GM23338 (cell line): ENCODE results near the gene HDAC8. TPM values are rescaled to one million over a fixed set of nuclear protein-coding genes. Genes with fewer than 3 reads are reported as not detected.

Experiments used
- ATAC-seq: fragments of 200-7000 bp; cut with Tn5 transposase; 3 replicates; pipeline ENCODE4 v1.9.1; 2020
- DNase-seq: peaks from one replicate; pipeline ENCODE4 v3.0.0-alpha.2; 2015; ENCODE audit warnings: low spot score
- H2AFZ ChIP-seq: fragments of 200-600 bp; sonication (generic); 2 replicates; pipeline ENCODE4 v1.8.0; 2016; ENCODE audit warnings: antibody characterized with exemption, mild to moderate bottlenecking, moderate library complexity
- H3F3A ChIP-seq: fragments of 200-600 bp; sonication (generic); replicated peaks from 2 replicates; pipeline ENCODE4 v1.8.0; 2017; ENCODE audit warnings: antibody characterized with exemption, mixed run types, low read depth
- H3K27ac ChIP-seq: fragments of 200-600 bp; sonication (generic); 2 replicates; pipeline ENCODE4 v1.6.1; 2016; ENCODE audit warnings: low read depth
- H3K27me3 ChIP-seq: fragments of 200-600 bp; sonication (generic); 2 replicates; pipeline ENCODE4 v1.8.0; 2016; ENCODE audit warnings: mild to moderate bottlenecking, mixed run types, moderate library complexity; ENCODE audit not compliant: insufficient read depth
- H3K36me3 ChIP-seq: fragments of 200-600 bp; sonication (generic); 2 replicates; pipeline ENCODE4 v1.8.0; 2016; ENCODE audit warnings: mild to moderate bottlenecking; ENCODE audit not compliant: insufficient read depth
- H3K4me1 ChIP-seq: fragments of 200-600 bp; sonication (generic); 2 replicates; pipeline ENCODE4 v1.8.0; 2016; ENCODE audit warnings: mild to moderate bottlenecking, moderate library complexity; ENCODE audit not compliant: insufficient read depth
- H3K4me2 ChIP-seq: fragments of 200-600 bp; sonication (generic); 2 replicates; pipeline ENCODE4 v1.7.1; 2017; ENCODE audit warnings: mixed run types
- H3K4me3 ChIP-seq: fragments of 200-600 bp; sonication (generic); 2 replicates; pipeline ENCODE4 v1.6.1; 2016; ENCODE audit warnings: mixed run types
- H3K79me2 ChIP-seq: fragments of 200-600 bp; sonication (generic); replicated peaks from 2 replicates; pipeline ENCODE4 v1.8.0; 2017; ENCODE audit warnings: mild to moderate bottlenecking; ENCODE audit not compliant: insufficient read depth
- H3K9me2 ChIP-seq: fragments of 200-600 bp; sonication (generic); 2 replicates; pipeline ENCODE4 v1.8.0; 2017; ENCODE audit not compliant: insufficient read depth
- H4K20me1 ChIP-seq: fragments of 200-600 bp; sonication (generic); replicated peaks from 2 replicates; pipeline ENCODE4 v1.8.0; 2017; ENCODE audit warnings: mild to moderate bottlenecking; ENCODE audit not compliant: insufficient read depth
- H3K27ac Mint-ChIP-seq: 2 replicates; pipeline ENCODE4 v1.8.0; 2020; ENCODE audit warnings: inconsistent platforms, mild to moderate bottlenecking, moderate library complexity, mixed read lengths
- H3K27me3 Mint-ChIP-seq: 3 replicates; pipeline ENCODE4 v1.8.0; 2022; ENCODE audit warnings: low read depth, mild to moderate bottlenecking, moderate library complexity, mixed read lengths, inconsistent platforms; ENCODE audit not compliant: insufficient read depth, poor library complexity
- H3K36me3 Mint-ChIP-seq: 3 replicates; pipeline ENCODE4 v1.8.0; 2021; ENCODE audit warnings: low read depth, mild to moderate bottlenecking, inconsistent platforms, moderate library complexity, mixed read lengths
- H3K4me1 Mint-ChIP-seq: 3 replicates; pipeline ENCODE4 v1.8.0; 2020; ENCODE audit warnings: mild to moderate bottlenecking, inconsistent platforms, mixed read lengths
- H3K4me3 Mint-ChIP-seq: 3 replicates; pipeline ENCODE4 v1.8.0; 2021; ENCODE audit warnings: moderate library complexity, mild to moderate bottlenecking, inconsistent platforms, mixed read lengths
- H3K9me3 Mint-ChIP-seq: 3 replicates; pipeline ENCODE4 v1.8.0; 2020; ENCODE audit warnings: moderate library complexity, mild to moderate bottlenecking, inconsistent platforms, mixed read lengths
- CTCF ChIP-seq, 2 experiments: fragments of 200-600 bp in 1 of 2; sonication (generic) in 1 of 2; conservative IDR thresholded peaks; 2 replicates each; pipeline versions ENCODE4 v1.5.1 to v1.6.1; 2016 to 2017; ENCODE audit warnings: antibody characterized with exemption in 2 of 2, low read depth in 2 of 2, mild to moderate bottlenecking in 2 of 2, moderate library complexity in 1 of 2
- ETS1 ChIP-seq: IDR thresholded peaks from 2 replicates; pipeline ENCODE4 v1.6.1; 2016; ENCODE audit warnings: antibody characterized with exemption
- EZH2 ChIP-seq: fragments of 200-600 bp; sonication (generic); IDR thresholded peaks from one replicate; pipeline ENCODE4 v1.8.0; 2017; ENCODE audit warnings: antibody characterized with exemption, mild to moderate bottlenecking, low read depth; ENCODE audit not compliant: unreplicated experiment
- EZH2phosphoT487 ChIP-seq: fragments of 200-600 bp; sonication (generic); IDR thresholded peaks from one replicate; pipeline ENCODE4 v1.8.1; 2018; ENCODE audit warnings: antibody characterized with exemption; ENCODE audit not compliant: unreplicated experiment
- JUNB ChIP-seq: IDR thresholded peaks from one replicate; pipeline ENCODE4 v1.6.1; 2016; ENCODE audit warnings: antibody characterized with exemption; ENCODE audit not compliant: unreplicated experiment
- NANOG ChIP-seq: IDR thresholded peaks from 2 replicates; pipeline ENCODE4 v1.6.1; 2016; ENCODE audit warnings: antibody characterized with exemption, borderline replicate concordance
- POLR2AphosphoS5 ChIP-seq: IDR thresholded peaks from 2 replicates; pipeline ENCODE4 v1.6.1; 2016; ENCODE audit warnings: antibody characterized with exemption, low read depth
- REST ChIP-seq: IDR thresholded peaks from one replicate; pipeline ENCODE4 v1.6.1; 2018; ENCODE audit warnings: antibody characterized with exemption; ENCODE audit not compliant: unreplicated experiment
- STAT1 ChIP-seq: IDR thresholded peaks from one replicate; pipeline ENCODE4 v1.6.1; 2016; ENCODE audit warnings: antibody characterized with exemption; ENCODE audit not compliant: unreplicated experiment
- ZNF114 ChIP-seq: fragments of 250-450 bp; sonication (Bioruptor Pico); IDR thresholded peaks from 2 replicates; pipeline ENCODE4 v1.5.0; 2020; ENCODE audit warnings: mild to moderate bottlenecking, moderate library complexity
- polyA plus RNA-seq: library from polyadenylated mRNA; unstranded; fragments of >200 nt; fragmentation: Nextera tagmentation; extraction: Ambion mirVana; gene quantifications from 2 replicates; pipeline ENCODE4 v1.2.1, GENCODE V29; 2016
- total RNA-seq: library from RNA; depleted of rRNA; stranded (reverse); fragments of >200 nt; shearing (Covaris generic); gene quantifications from 2 replicates; pipeline ENCODE4 v1.2.3, GENCODE V29; 2014

HDAC8 gene
- total and polyA plus RNA-seq, 2 experiments from 2014 or later: 21.6 to 28.7 TPM

GRCh38 chrX:72478351-72478750, 94.3 kb downstream of the HDAC8 start (continued):
- no peak for TF ChIP-seq REST
- no peak for TF ChIP-seq JUNB
- no peak for TF ChIP-seq CTCF (conservative IDR thresholded peaks at IDR 0.05; ENCODE audit: low read depth in 2 of 2)

- no peaks in the 10 kb centered on the region for H3F3A ChIP-seq
- H3K9me2 ChIP-seq: no peaks in the 10 kb centered on the region
- H3K4me3 Mint-ChIP-seq: no peak overlapping the region
- H3K27ac Mint-ChIP-seq: no peak overlapping the region
- H3K36me3 Mint-ChIP-seq: no peaks in the 10 kb centered on the region
- no peaks in the 10 kb centered on the region for H3K79me2 ChIP-seq
- H2AFZ ChIP-seq: no peak overlapping the region
- DNase-seq (no peak), ATAC-seq (no peak)
- H3K27me3 ChIP-seq: no peaks in the 10 kb centered on the region
- H3K27me3 Mint-ChIP-seq: no peaks in the 10 kb centered on the region
- no peak overlapping the region for H3K4me3 ChIP-seq
- H3K36me3 ChIP-seq: no peaks in the 10 kb centered on the region
- no peaks in the 10 kb centered on the region for H4K20me1 ChIP-seq
- no peak overlapping the region for H3K4me2 ChIP-seq
- H3K4me1 ChIP-seq: peaks cover 3% of the 10 kb centered on the region
- no peak overlapping the region for H3K27ac ChIP-seq
- H3K9me3 Mint-ChIP-seq: no peaks in the 10 kb centered on the region; the same call in 2 of the 3 replicates
- H3K4me1 Mint-ChIP-seq: peaks cover 43% of the 10 kb centered on the region
- TF ChIP-seq ETS1 (no peak), CTCF (conservative IDR thresholded peaks at IDR 0.05; ENCODE audit: low read depth in 2 of 2) (no peak), STAT1 (no peak), ZNF114 (CRISPR knock-in tag) (no peak), EZH2phosphoT487 (no peak), POLR2AphosphoS5 (no peak), NANOG (no peak), JUNB (no peak), EZH2 (no peak), REST (no peak)
These were observed 94.9 kb downstream of the HDAC8 start for GRCh38 chrX:72477781-72478181.
